Liver (tissue), 9 donors: ENCODE results near the gene NOX3. TPM values are rescaled to one million over a fixed set of nuclear protein-coding genes. Genes with fewer than 3 reads are reported as not detected.

ENCODE experiments used
- DNase-seq: peaks from one replicate; pipeline ENCODE4 v3.0.0-alpha.2; 2017; ENCODE audit warnings: low spot score
- H3K27ac ChIP-seq, 2 donors: one replicate each; pipeline ENCODE4 v1.7.0; 2013; ENCODE audit warnings: inconsistent platforms in 2 of 2, low read length in 2 of 2, control low read depth in 1 of 2, low read depth in 1 of 2, mild to moderate bottlenecking in 1 of 2
- H3K27me3 ChIP-seq, 4 donors: one replicate each; pipeline versions ENCODE4 v1.6.1 to v1.7.0; 2013; ENCODE audit warnings: low read length in 3 of 4, inconsistent platforms in 1 of 4, mild to moderate bottlenecking in 1 of 4, moderate library complexity in 1 of 4; ENCODE audit not compliant: control insufficient read depth in 4 of 4, insufficient read depth in 4 of 4
- H3K36me3 ChIP-seq, 4 donors: one replicate each; pipeline versions ENCODE4 v1.6.1 to v1.7.0; 2013; ENCODE audit warnings: low read length in 3 of 4, mild to moderate bottlenecking in 3 of 4, low read depth in 1 of 4, moderate library complexity in 1 of 4; ENCODE audit not compliant: control insufficient read depth in 4 of 4, insufficient read depth in 3 of 4
- H3K4me1 ChIP-seq, 4 donors: one replicate each; pipeline versions ENCODE4 v1.6.1 to v1.7.0; 2013; ENCODE audit warnings: low read length in 3 of 4, mild to moderate bottlenecking in 3 of 4, moderate library complexity in 1 of 4; ENCODE audit not compliant: control insufficient read depth in 4 of 4, insufficient read depth in 4 of 4
- H3K4me3 ChIP-seq, 3 donors: one replicate each; pipeline versions ENCODE4 v1.6.1 to v1.7.0; 2013; ENCODE audit warnings: low read length in 3 of 3, control low read depth in 1 of 3, low read depth in 1 of 3, mild to moderate bottlenecking in 1 of 3
- H3K9ac ChIP-seq, 2 donors: one replicate each; pipeline ENCODE4 v1.7.0; 2013; ENCODE audit warnings: low read length in 2 of 2, mild to moderate bottlenecking in 2 of 2, moderate library complexity in 2 of 2, control low read depth in 1 of 2, low read depth in 1 of 2
- H3K9me3 ChIP-seq, 4 donors: one replicate each; pipeline versions ENCODE4 v1.6.1 to v1.7.0; 2013; ENCODE audit warnings: low read length in 3 of 4; ENCODE audit not compliant: control insufficient read depth in 4 of 4
- ATF3 ChIP-seq: IDR thresholded peaks from 2 replicates; pipeline ENCODE4 v1.6.1; 2016; ENCODE audit warnings: antibody characterized with exemption
- CTCF ChIP-seq: fragments of 150-350 bp; IDR thresholded peaks from 2 replicates; pipeline ENCODE4 v1.5.1; 2017; ENCODE audit warnings: improper control_type of control experiment, low read depth, low read length; ENCODE audit not compliant: missing input control
- EGR1 ChIP-seq, 2 donors: IDR thresholded peaks; 2 replicates each; pipeline ENCODE4 v1.6.1; 2016 to 2018; ENCODE audit warnings: antibody characterized with exemption in 2 of 2, low read depth in 2 of 2
- FOXA1 ChIP-seq: IDR thresholded peaks from 2 replicates; pipeline ENCODE4 v1.6.1; 2016; ENCODE audit warnings: antibody characterized with exemption
- FOXA2 ChIP-seq: IDR thresholded peaks from 2 replicates; pipeline ENCODE4 v1.6.1; 2016; ENCODE audit warnings: antibody characterized with exemption
- GABPA ChIP-seq, 2 donors: IDR thresholded peaks in 1 of 2; conservative IDR thresholded peaks in 1 of 2; 2 replicates each; pipeline ENCODE4 v1.6.1; 2016; ENCODE audit warnings: antibody characterized with exemption in 2 of 2, mild to moderate bottlenecking in 1 of 2, moderate library complexity in 1 of 2
- HNF4A ChIP-seq, 2 donors: conservative IDR thresholded peaks; 2 replicates each; pipeline ENCODE4 v1.6.1; 2016; ENCODE audit warnings: antibody characterized with exemption in 2 of 2, mild to moderate bottlenecking in 2 of 2
- HNF4G ChIP-seq: IDR thresholded peaks from 2 replicates; pipeline ENCODE4 v1.6.1; 2016; ENCODE audit warnings: antibody characterized with exemption
- JUND ChIP-seq, 2 donors: IDR thresholded peaks; 2 replicates each; pipeline ENCODE4 v1.6.1; 2016; ENCODE audit warnings: antibody characterized with exemption in 2 of 2
- MAX ChIP-seq: IDR thresholded peaks from 2 replicates; pipeline ENCODE4 v1.6.1; 2016; ENCODE audit warnings: antibody characterized with exemption
- NR2F2 ChIP-seq: IDR thresholded peaks from 2 replicates; pipeline ENCODE4 v1.6.1; 2016; ENCODE audit warnings: antibody characterized with exemption
- RAD21 ChIP-seq, 2 donors: IDR thresholded peaks; 2 replicates each; pipeline ENCODE4 v1.6.1; 2016; ENCODE audit warnings: antibody characterized with exemption in 2 of 2, mild to moderate bottlenecking in 2 of 2
- REST ChIP-seq: IDR thresholded peaks from 2 replicates; pipeline ENCODE4 v1.6.1; 2016; ENCODE audit warnings: antibody characterized with exemption, mild to moderate bottlenecking
- RXRA ChIP-seq, 2 donors: IDR thresholded peaks; 2 replicates each; pipeline ENCODE4 v1.6.1; 2017 to 2018; ENCODE audit warnings: antibody characterized with exemption in 2 of 2, mild to moderate bottlenecking in 1 of 2
- SP1 ChIP-seq: IDR thresholded peaks from 2 replicates; pipeline ENCODE4 v1.6.1; 2018; ENCODE audit warnings: antibody characterized with exemption, mild to moderate bottlenecking
- TAF1 ChIP-seq: conservative IDR thresholded peaks from 2 replicates; pipeline ENCODE4 v1.6.1; 2016; ENCODE audit warnings: antibody characterized with exemption, mild to moderate bottlenecking
- YY1 ChIP-seq: IDR thresholded peaks from 2 replicates; pipeline ENCODE4 v1.6.1; 2016; ENCODE audit warnings: antibody characterized with exemption, mild to moderate bottlenecking
- ZBTB33 ChIP-seq: IDR thresholded peaks from 2 replicates; pipeline ENCODE4 v1.6.1; 2016; ENCODE audit warnings: antibody characterized with exemption
- WGBS: extraction: QIAGEN DNeasy Blood & Tissue Kit; methylation state at CpG from one replicate; pipeline ENCODE4 v1.1.7; 2013; 5-methylcytosine and 5-hydroxymethylcytosine counted together
- polyA plus RNA-seq, 2 donors: library from polyadenylated mRNA; stranded (reverse) in 1 of 2; unstranded in 1 of 2; fragments of 200-250 nt in 1 of 2; fragments of >200 nt in 1 of 2; fragmentation: Nextera tagmentation in 1 of 2; extraction: Ambion mirVana in 1 of 2; gene quantifications; one replicate each; pipeline versions ENCODE4 v1.2.1 to v1.2.3, GENCODE V29; 2013 to 2015
- total RNA-seq, 2 donors: library from RNA; depleted of rRNA; stranded (reverse); fragments of >200 nt; gene quantifications; one replicate each; pipeline ENCODE4 v1.2.3, GENCODE V29; 2014
- donor health status: healthy.
- donor health status: healthy.
- donor health status: healthy.
- donor health status: healthy.
- donor health status: healthy.

NOX3 gene
- total and polyA plus RNA-seq, 4 donors = not detected

GRCh38 chr6:155411154-155412052 is 44.2 kb downstream of the NOX3 start (continued):
- TF ChIP-seq ZBTB33 (no peak), RXRA (IDR thresholded peaks at IDR 0.05) (no peak), FOXA2 (no peak), HNF4A (conservative IDR thresholded peaks at IDR 0.05) (no peak), JUND (IDR thresholded peaks at IDR 0.05) (no peak), YY1 (no peak), REST (no peak), GABPA (IDR thresholded peaks at IDR 0.05 in 1 of 2, conservative IDR thresholded peaks at IDR 0.05 in 1 of 2) (no peak)

- TF ChIP-seq NR2F2 = no peak
- TF ChIP-seq ATF3 = no peak
- no peak for TF ChIP-seq TAF1
- TF ChIP-seq REST = no peak
- no peak for TF ChIP-seq EGR1 (IDR thresholded peaks at IDR 0.05; ENCODE audit: low read depth in 2 of 2)
- TF ChIP-seq YY1 = no peak
- no peak for TF ChIP-seq RXRA (IDR thresholded peaks at IDR 0.05)
- no peak for TF ChIP-seq HNF4A (conservative IDR thresholded peaks at IDR 0.05)
- TF ChIP-seq HNF4G = no peak
- TF ChIP-seq GABPA (IDR thresholded peaks at IDR 0.05 in 1 of 2, conservative IDR thresholded peaks at IDR 0.05 in 1 of 2) = no peak
- TF ChIP-seq RAD21 (IDR thresholded peaks at IDR 0.05) = no peak
- TF ChIP-seq SP1 = no peak
- no peak for TF ChIP-seq CTCF
- no peak for TF ChIP-seq FOXA2
- TF ChIP-seq JUND (IDR thresholded peaks at IDR 0.05) = no peak
- no peak for TF ChIP-seq MAX
- TF ChIP-seq FOXA1 = no peak
- TF ChIP-seq ZBTB33 = no peak
- 88% methylated on average over 4 of the region's 4 CpGs for WGBS
- no peak overlapping the region for H3K9ac ChIP-seq
- DNase-seq = no peak
- no peaks in the 10 kb centered on the region for H3K4me1 ChIP-seq
- H3K27me3 ChIP-seq = no peaks in the 10 kb centered on the region
- no peak overlapping the region for H3K27ac ChIP-seq
- H3K36me3 ChIP-seq = no peaks in the 10 kb centered on the region
- H3K9me3 ChIP-seq = no peaks in the 10 kb centered on the region
- no peak overlapping the region for H3K4me3 ChIP-seq
These were observed 46.2 kb downstream of the NOX3 start for GRCh38 chr6:155409391-155409790.
